Upper lobe of left lung (tissue), 6 donors: ENCODE results near the gene OSBPL5. TPM values are rescaled to one million over a fixed set of nuclear protein-coding genes. Genes with fewer than 3 reads are reported as not detected.

Experiments
- ATAC-seq, 2 donors: fragments of 200-7000 bp; cut with Tn5 transposase; one replicate each; pipeline ENCODE4 v1.9.1; 2022; ENCODE audit warnings: mild to moderate bottlenecking in 2 of 2, moderate library complexity in 2 of 2; ENCODE audit not compliant: low FRiP score in 2 of 2
- DNase-seq, 2 donors: peaks; one replicate each; pipeline ENCODE4 v3.0.0-alpha.2; 2019 to 2020
- H3K27ac ChIP-seq, 4 donors: fragments of 200-600 bp; sonication (generic); one replicate each; pipeline ENCODE4 v1.5.1; 2016 to 2019
- H3K27me3 ChIP-seq, 4 donors: fragments of 200-600 bp; sonication (generic); one replicate each; pipeline ENCODE4 v1.5.1; 2017 to 2019
- H3K36me3 ChIP-seq, 4 donors: fragments of 200-600 bp; sonication (generic); one replicate each; pipeline ENCODE4 v1.5.1; 2016 to 2019
- H3K4me1 ChIP-seq, 4 donors: fragments of 200-600 bp; sonication (generic); one replicate each; pipeline ENCODE4 v1.5.1; 2018 to 2019
- H3K4me3 ChIP-seq, 4 donors: fragments of 200-600 bp; sonication (generic); one replicate each; pipeline ENCODE4 v1.5.1; 2017 to 2019; ENCODE audit warnings: mild to moderate bottlenecking in 2 of 4, moderate library complexity in 1 of 4
- H3K9me3 ChIP-seq, 4 donors: fragments of 200-600 bp; sonication (generic); one replicate each; pipeline ENCODE4 v1.5.1; 2018 to 2019
- EP300 ChIP-seq, 4 donors: sonication (generic); formaldehyde crosslinking; IDR thresholded peaks; one replicate each; pipeline ENCODE4 v1.5.1; 2017; ENCODE audit warnings: antibody characterized with exemption in 4 of 4, control low read depth in 2 of 4
- POLR2A ChIP-seq, 4 donors: fragments of 450-650 bp; IDR thresholded peaks; one replicate each; pipeline ENCODE4 v1.5.1; 2016 to 2017; ENCODE audit warnings: antibody characterized with exemption in 4 of 4, mild to moderate bottlenecking in 2 of 4
- POLR2AphosphoS5 ChIP-seq, 2 donors: sonication (generic); formaldehyde crosslinking; IDR thresholded peaks; one replicate each; pipeline ENCODE4 v1.5.1; 2017; ENCODE audit warnings: antibody characterized with exemption in 2 of 2
- WGBS, 2 donors: methylation state at CpG; one replicate each; pipeline ENCODE4 v1.1.5; 2017 to 2018; 5-methylcytosine and 5-hydroxymethylcytosine counted together
- total RNA-seq, 6 donors: library from RNA; depleted of rRNA in 4 of 6; stranded (reverse); fragments of >200 nt in 4 of 6; gene quantifications; one replicate each; pipeline versions ENCODE4 v1.1.0 to v1.2.1, GENCODE V29; 2016 to 2021
- TF ChIP-seq, protein P1 (sequence below), 6 experiments: fragments of 450-650 bp in 4 of 6; fragments of 200-600 bp in 2 of 6; sonication (generic) in 2 of 6; IDR thresholded peaks; one replicate each; pipeline ENCODE4 v1.5.1; 2016 to 2019; ENCODE audit warnings: antibody characterized with exemption in 6 of 6
- donor health status: DM: no; HTN: no; CAD: no; lungs with moderate emphysema.
- donor health status: DM: no; HTN: yes; CAD: no; lungs with severe emphysema.

The OSBPL5 gene
- total RNA-seq, 6 donors from 2014 or later: 23.4 to 66.9 (median 48.3) TPM

- 74 to 86% methylated on average over 11 to 22 of the region's 22 CpGs for WGBS, 2 donors
- no peak for ATAC-seq
- Histone ChIP-seq H3K36me3 (peaks cover 0 to 6% (median 1%) of the 10 kb centered on the region in 4 donors), H3K4me3 (no peak overlapping the region), H3K27ac (peak overlapping the region in 2 of 4 donors; percentile 24 to 35), H3K9me3 (no peaks in the 10 kb centered on the region), H3K4me1 (peaks cover 0 to 41% (median 5%) of the 10 kb centered on the region in 4 donors), H3K27me3 (no peaks in the 10 kb centered on the region)
- TF ChIP-seq, protein P1, sequence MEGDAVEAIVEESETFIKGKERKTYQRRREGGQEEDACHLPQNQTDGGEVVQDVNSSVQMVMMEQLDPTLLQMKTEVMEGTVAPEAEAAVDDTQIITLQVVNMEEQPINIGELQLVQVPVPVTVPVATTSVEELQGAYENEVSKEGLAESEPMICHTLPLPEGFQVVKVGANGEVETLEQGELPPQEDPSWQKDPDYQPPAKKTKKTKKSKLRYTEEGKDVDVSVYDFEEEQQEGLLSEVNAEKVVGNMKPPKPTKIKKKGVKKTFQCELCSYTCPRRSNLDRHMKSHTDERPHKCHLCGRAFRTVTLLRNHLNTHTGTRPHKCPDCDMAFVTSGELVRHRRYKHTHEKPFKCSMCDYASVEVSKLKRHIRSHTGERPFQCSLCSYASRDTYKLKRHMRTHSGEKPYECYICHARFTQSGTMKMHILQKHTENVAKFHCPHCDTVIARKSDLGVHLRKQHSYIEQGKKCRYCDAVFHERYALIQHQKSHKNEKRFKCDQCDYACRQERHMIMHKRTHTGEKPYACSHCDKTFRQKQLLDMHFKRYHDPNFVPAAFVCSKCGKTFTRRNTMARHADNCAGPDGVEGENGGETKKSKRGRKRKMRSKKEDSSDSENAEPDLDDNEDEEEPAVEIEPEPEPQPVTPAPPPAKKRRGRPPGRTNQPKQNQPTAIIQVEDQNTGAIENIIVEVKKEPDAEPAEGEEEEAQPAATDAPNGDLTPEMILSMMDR (IDR thresholded peaks at IDR 0.05): no peak
- TF ChIP-seq POLR2AphosphoS5 (IDR thresholded peaks at IDR 0.05): no peak
- TF ChIP-seq EP300 (IDR thresholded peaks at IDR 0.05): no peak
- no peak for TF ChIP-seq POLR2A (IDR thresholded peaks at IDR 0.05)
- peak in 1 of 2 donors; percentile 41 for DNase-seq
Observed at GRCh38 chr11:3146612-3147256, 18.4 kb downstream of the OSBPL5 start.

- H3K27me3 ChIP-seq: no peaks in the 10 kb centered on the region
- ATAC-seq: no peak
- H3K36me3 ChIP-seq: peaks cover 0 to 5% (median 1%) of the 10 kb centered on the region in 4 donors
- TF ChIP-seq EP300 (IDR thresholded peaks at IDR 0.05) (no peak), POLR2AphosphoS5 (IDR thresholded peaks at IDR 0.05) (no peak), POLR2A (IDR thresholded peaks at IDR 0.05) (no peak)
- TF ChIP-seq, protein P1 (IDR thresholded peaks at IDR 0.05): no peak
- WGBS, 2 donors: 70 to 84% methylated on average over 5 to 6 of the region's 6 CpGs
- no peaks in the 10 kb centered on the region for H3K9me3 ChIP-seq
- no peak for DNase-seq
- no peak overlapping the region for H3K27ac ChIP-seq
- H3K4me3 ChIP-seq: no peak overlapping the region
- H3K4me1 ChIP-seq: peaks cover 0 to 30% (median 5%) of the 10 kb centered on the region in 4 donors
Observed at GRCh38 chr11:3145206-3145520, 19.9 kb downstream of the OSBPL5 start.

DNA sequence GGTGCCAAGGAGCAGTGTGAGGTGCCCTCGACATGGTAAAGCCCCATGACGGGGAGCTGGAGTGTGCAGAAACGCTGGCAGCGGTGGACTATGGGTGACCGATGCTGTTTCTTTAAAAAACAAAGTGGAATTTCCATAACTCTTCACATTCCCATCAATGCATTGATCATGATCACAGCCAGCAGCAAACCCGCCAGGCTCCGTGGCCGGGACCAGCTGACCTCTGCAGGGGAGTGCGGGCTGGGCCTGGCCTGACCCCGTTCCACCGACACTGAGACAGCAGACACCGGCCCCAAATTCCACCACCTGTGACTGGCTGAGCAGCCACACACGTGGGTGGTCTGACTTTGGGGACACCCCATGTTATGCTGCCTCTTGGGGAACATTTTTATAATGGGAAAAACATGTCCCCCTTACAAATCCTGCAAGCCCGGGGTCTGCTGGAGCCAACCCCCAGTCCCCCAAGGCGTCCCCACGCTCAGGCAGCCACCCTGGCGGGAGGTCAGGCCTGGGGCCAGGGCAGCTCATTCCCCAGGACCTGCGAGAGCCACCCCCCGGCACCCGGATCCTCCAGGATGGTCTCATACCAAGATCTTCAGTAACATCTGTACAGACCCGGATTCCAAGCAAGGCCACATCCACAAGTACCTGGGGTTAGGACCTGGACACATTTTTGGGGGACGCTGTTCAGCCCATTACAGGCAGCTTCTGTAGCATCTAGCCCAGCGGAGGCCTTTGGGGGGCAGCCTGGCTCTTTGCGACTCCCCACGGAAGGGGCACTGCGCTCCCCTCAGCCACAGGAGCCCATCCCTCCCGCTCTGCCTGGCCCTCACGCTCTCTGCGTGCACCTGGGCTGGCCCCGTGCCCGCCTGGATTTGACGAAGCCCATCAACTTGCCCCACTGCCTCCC is 20.6 kb downstream of the OSBPL5 start:
- Histone ChIP-seq H3K36me3 (peaks cover 0 to 5% (median 1%) of the 10 kb centered on the region in 4 donors), H3K27me3 (no peaks in the 10 kb centered on the region), H3K27ac (no peak overlapping the region), H3K9me3 (no peaks in the 10 kb centered on the region), H3K4me3 (no peak overlapping the region), H3K4me1 (peaks cover 0 to 29% (median 5%) of the 10 kb centered on the region in 4 donors)
- TF ChIP-seq EP300 (IDR thresholded peaks at IDR 0.05) (no peak), POLR2A (IDR thresholded peaks at IDR 0.05) (no peak), POLR2AphosphoS5 (IDR thresholded peaks at IDR 0.05) (no peak)
- TF ChIP-seq, protein P1 (IDR thresholded peaks at IDR 0.05): no peak
- peak in 1 of 2 donors; percentile 64 for DNase-seq
- no peak for ATAC-seq
- WGBS, 2 donors: 87 to 92% methylated on average over 20 to 32 of the region's 32 CpGs

- Histone ChIP-seq H3K36me3 (peaks cover 0 to 5% (median 1%) of the 10 kb centered on the region in 4 donors), H3K9me3 (no peaks in the 10 kb centered on the region), H3K4me3 (no peak overlapping the region), H3K27me3 (no peaks in the 10 kb centered on the region), H3K27ac (no peak overlapping the region), H3K4me1 (peaks cover 0 to 30% (median 5%) of the 10 kb centered on the region in 4 donors)
- TF ChIP-seq POLR2AphosphoS5 (IDR thresholded peaks at IDR 0.05) (no peak), POLR2A (IDR thresholded peaks at IDR 0.05) (no peak), EP300 (IDR thresholded peaks at IDR 0.05) (no peak)
- TF ChIP-seq, protein P1 (IDR thresholded peaks at IDR 0.05): no peak
- ATAC-seq: no peak
- WGBS, 2 donors: 92 to 93% methylated on average over 24 to 37 of the region's 38 CpGs
- peak in 1 of 2 donors; percentile 60 for DNase-seq
Observed at GRCh38 chr11:3143136-3143880, 21.8 kb downstream of the OSBPL5 start.
